Left lung (tissue), 10 donors: Measurements from ENCODE around the gene LMF1. TPM values are rescaled to one million over a fixed set of nuclear protein-coding genes. Genes with fewer than 3 reads are reported as not detected.
A peak's percentile ranks its signal among the peaks of the same experiment; 100 is the strongest.

Experiments
- ATAC-seq: fragments of 200-7000 bp; cut with Tn5 transposase; one replicate; pipeline ENCODE4 v1.9.1; 2020; ENCODE audit warnings: moderate library complexity
- DNase-seq, 4 donors: peaks; one replicate each; pipeline ENCODE4 v3.0.0-alpha.2; 2013 to 2020
- H3K27ac ChIP-seq, 2 donors: fragments of 200-600 bp; sonication (generic) in 1 of 2; one replicate each; pipeline versions ENCODE4 v1.5.0 to v1.8.0; 2020 to 2021
- H3K27me3 ChIP-seq, 2 donors: fragments of 200-600 bp; sonication (generic) in 1 of 2; one replicate each; pipeline versions ENCODE4 v1.5.0 to v1.8.0; 2020 to 2021
- H3K36me3 ChIP-seq, 2 donors: fragments of 200-600 bp; sonication (generic) in 1 of 2; one replicate each; pipeline versions ENCODE4 v1.5.0 to v1.8.0; 2020 to 2021
- H3K4me1 ChIP-seq, 2 donors: fragments of 200-600 bp; one replicate each; pipeline ENCODE4 v1.8.0; 2021
- H3K4me3 ChIP-seq, 2 donors: fragments of 200-600 bp; sonication (generic) in 1 of 2; one replicate each; pipeline versions ENCODE4 v1.5.0 to v1.8.0; 2020 to 2021; ENCODE audit warnings: mild to moderate bottlenecking in 1 of 2
- H3K9me3 ChIP-seq, 2 donors: fragments of 200-600 bp; sonication (generic) in 1 of 2; one replicate each; pipeline versions ENCODE4 v1.5.0 to v1.8.0; 2020 to 2021
- CTCF ChIP-seq, 2 donors: fragments of 200-600 bp; sonication (generic) in 1 of 2; IDR thresholded peaks; one replicate each; pipeline versions ENCODE4 v1.5.0 to v1.8.0; 2021; ENCODE audit warnings: antibody characterized with exemption in 2 of 2
- intact Hi-C, 2 donors: fragments of 100-400 bp; cut with DNase I; formaldehyde crosslinking; loops; one replicate each; pipeline versions ENCODE4 v1.11.2 to v1.14.2; 2022
- polyA plus RNA-seq, 6 donors: library from polyadenylated mRNA; unstranded; fragments of 120-200 nt; gene quantifications; one replicate each; pipeline ENCODE4 v1.2.1, GENCODE V29; 2013; ENCODE audit not compliant: insufficient read length in 6 of 6
- total RNA-seq, 2 donors: library from RNA; stranded (reverse); fragmentation: NEBNext Ultra II Directional; extraction: Animal tissue kit (Norgen Biotek cat#: 25700); gene quantifications; one replicate each; pipeline ENCODE4 v1.2.1, GENCODE V29; 2021
- donor health status: DM: no; HTN: yes; CAD: no.
- donor health status: DM: no; HTN: no; CAD: no.

Gene LMF1
- total and polyA plus RNA-seq, 8 donors = 15.5 to 23.1 (median 20.4) TPM

- peak overlapping the region; percentile 67 to 80 for H3K27ac ChIP-seq
- intact Hi-C loops = no loop called here
- H3K4me1 ChIP-seq = peaks cover 0 to 8% of the 10 kb centered on the region in 2 donors
- H3K9me3 ChIP-seq = peaks cover 0 to 8% of the 10 kb centered on the region in 2 donors
- H3K36me3 ChIP-seq = peaks cover 0 to 26% of the 10 kb centered on the region in 2 donors
- no peak overlapping the region for H3K4me3 ChIP-seq
- H3K27me3 ChIP-seq = no peaks in the 10 kb centered on the region
- DNase-seq (peak in 3 of 4 donors; percentile 56 to 81 (median 71)), ATAC-seq (peak; percentile 84)
- no peak for TF ChIP-seq CTCF (IDR thresholded peaks at IDR 0.05)
Observed at GRCh38 chr16:964356-965035, 6.3 kb downstream of the LMF1 start.

GRCh38 chr16:963913-964312, 6.9 kb downstream of the LMF1 start:
- intact Hi-C loops = no loop called here
- peak; percentile 52 for ATAC-seq
- H3K9me3 ChIP-seq = peaks cover 0 to 8% of the 10 kb centered on the region in 2 donors
- peaks cover 0 to 4% of the 10 kb centered on the region in 2 donors for H3K4me1 ChIP-seq
- H3K4me3 ChIP-seq = peak overlapping the region in 1 of 2 donors; percentile 3
- H3K27ac ChIP-seq = peak overlapping the region; percentile 67 to 80
- no peak for TF ChIP-seq CTCF (IDR thresholded peaks at IDR 0.05)
- peak in 1 of 4 donors; percentile 59 for DNase-seq
- H3K27me3 ChIP-seq = no peaks in the 10 kb centered on the region
- H3K36me3 ChIP-seq = peaks cover 0 to 26% of the 10 kb centered on the region in 2 donors

GRCh38 chr16:962901-963814, 7.6 kb downstream of the LMF1 start:
- peak overlapping the region; percentile 67 to 80 for H3K27ac ChIP-seq
- H3K27me3 ChIP-seq = no peaks in the 10 kb centered on the region
- peaks cover 0 to 8% of the 10 kb centered on the region in 2 donors for H3K9me3 ChIP-seq
- ATAC-seq (no peak), DNase-seq (peak in 1 of 4 donors; percentile 61)
- intact Hi-C loops = no loop called here
- H3K36me3 ChIP-seq = peaks cover 0 to 22% of the 10 kb centered on the region in 2 donors
- H3K4me1 ChIP-seq = peaks cover 0 to 4% of the 10 kb centered on the region in 2 donors
- no peak overlapping the region for H3K4me3 ChIP-seq
- TF ChIP-seq CTCF (IDR thresholded peaks at IDR 0.05) = no peak

- Histone ChIP-seq H3K4me3 (no peak overlapping the region), H3K27me3 (no peaks in the 10 kb centered on the region), H3K27ac (no peak overlapping the region), H3K36me3 (peaks cover 0 to 16% of the 10 kb centered on the region in 2 donors), H3K9me3 (peaks cover 0 to 8% of the 10 kb centered on the region in 2 donors), H3K4me1 (peaks cover 0 to 4% of the 10 kb centered on the region in 2 donors)
- intact Hi-C loops = no loop called here
- TF ChIP-seq CTCF (IDR thresholded peaks at IDR 0.05) = no peak
- ATAC-seq = no peak
- peak in 1 of 4 donors; percentile 47 for DNase-seq
Observed at GRCh38 chr16:962366-962765, 8.4 kb downstream of the LMF1 start.
